Keratinocyte (primary cell): Measurements from ENCODE around the gene FBXO47. TPM values are rescaled to one million over a fixed set of nuclear protein-coding genes. Genes with fewer than 3 reads are reported as not detected.

Experiments used
- DNase-seq: peaks from one replicate; pipeline ENCODE4 v3.0.0-alpha.2; 2011; ENCODE audit warnings: low read depth, missing footprints, low spot score
- FAIRE-seq: peaks from 2 replicates; lab custom pipeline; 2011; peaks lifted over from hg19 to GRCh38; lab: Jason Lieb, UNC
- H2AFZ ChIP-seq: 2 replicates; pipeline ENCODE4 v1.6.0; 2012; ENCODE audit warnings: low read length, control low read depth, inconsistent platforms; ENCODE audit not compliant: control insufficient read depth
- H3K27ac ChIP-seq: 2 replicates; pipeline ENCODE4 v1.5.1; 2011; ENCODE audit warnings: low read length; ENCODE audit not compliant: control insufficient read depth, insufficient read depth
- H3K27me3 ChIP-seq: 3 replicates; pipeline ENCODE4 v1.6.0; 2011; ENCODE audit warnings: low read length; ENCODE audit not compliant: control insufficient read depth, insufficient read depth; ENCODE audit errors: extremely low read depth
- H3K36me3 ChIP-seq, 2 experiments: 2 replicates in 1 of 2; 3 replicates in 1 of 2; pipeline ENCODE4 v1.5.1; 2011; ENCODE audit warnings: low read length in 2 of 2, mild to moderate bottlenecking in 1 of 2; ENCODE audit not compliant: control insufficient read depth in 2 of 2, insufficient read depth in 2 of 2; ENCODE audit errors: extremely low read depth in 1 of 2
- H3K4me1 ChIP-seq: 3 replicates; pipeline ENCODE4 v1.5.1; 2011; ENCODE audit warnings: low read length; ENCODE audit not compliant: control insufficient read depth, insufficient read depth; ENCODE audit errors: extremely low read depth
- H3K4me2 ChIP-seq: 3 replicates; pipeline ENCODE4 v1.6.0; 2011; ENCODE audit warnings: low read depth, low read length; ENCODE audit not compliant: control insufficient read depth, insufficient read depth; ENCODE audit errors: extremely low read depth
- H3K4me3 ChIP-seq, 3 experiments: fragments of 200-600 bp in 1 of 3; sonication (generic) in 1 of 3; 2 replicates in 2 of 3; 3 replicates in 1 of 3; pipeline ENCODE4 v1.5.1; 2011 to 2016; ENCODE audit warnings: low read length in 3 of 3, mild to moderate bottlenecking in 3 of 3, control low read depth in 2 of 3, inconsistent platforms in 1 of 3, low read depth in 1 of 3, mixed read lengths in 1 of 3, mixed run types in 1 of 3, moderate library complexity in 1 of 3; ENCODE audit not compliant: control insufficient read depth in 2 of 3, insufficient read depth in 2 of 3; ENCODE audit errors: extremely low read depth in 1 of 3
- H3K79me2 ChIP-seq: 2 replicates; pipeline ENCODE4 v1.6.0; 2012; ENCODE audit warnings: low read length; ENCODE audit not compliant: control insufficient read depth, insufficient read depth
- H3K9ac ChIP-seq: 3 replicates; pipeline ENCODE4 v1.6.0; 2011; ENCODE audit warnings: low read length; ENCODE audit not compliant: control insufficient read depth, insufficient read depth; ENCODE audit errors: extremely low read depth
- H3K9me1 ChIP-seq: 3 replicates; pipeline ENCODE4 v1.6.0; 2011; ENCODE audit warnings: low read length; ENCODE audit not compliant: control insufficient read depth, insufficient read depth; ENCODE audit errors: extremely low read depth
- H3K9me3 ChIP-seq: 2 replicates; pipeline ENCODE4 v1.5.1; 2012; ENCODE audit warnings: low read depth, low read length; ENCODE audit not compliant: control insufficient read depth
- H4K20me1 ChIP-seq: 3 replicates; pipeline ENCODE4 v1.6.0; 2011; ENCODE audit warnings: low read length; ENCODE audit not compliant: control insufficient read depth, insufficient read depth; ENCODE audit errors: extremely low read depth
- EZH2 ChIP-seq: IDR thresholded peaks from one replicate; pipeline ENCODE4 v1.6.1; 2012; ENCODE audit warnings: inconsistent platforms, mild to moderate bottlenecking, low read length, moderate library complexity
- dilution Hi-C: fragments of 300-500 bp; cut with MboI; formaldehyde crosslinking; loops from one replicate; pipeline ENCODE4 v1.7.0; 2020; ENCODE audit warnings: low sequenced_read_pairs; ENCODE audit not compliant: extremely low pct_ligation_motif_present
- polyA plus RNA-seq, 5 experiments: library from polyadenylated mRNA; depleted of rRNA in 3 of 5; stranded (reverse) in 3 of 5; stranded (forward) in 1 of 5; unstranded in 1 of 5; fragments of >200 nt; gene quantifications; 1 replicate in 1 of 5; 2 replicates in 3 of 5; 3 replicates in 1 of 5; pipeline versions ENCODE4 v1.2.1 to v1.2.3, GENCODE V29; 2011 to 2012; ENCODE audit warnings: missing spikeins in 2 of 5, low read depth in 1 of 5, low replicate concordance in 1 of 5
- TF ChIP-seq, protein P1 (sequence below), 3 experiments: IDR thresholded peaks in 1 of 3; conservative IDR thresholded peaks in 1 of 3; optimal IDR thresholded peaks in 1 of 3; 2 replicates in 2 of 3; 3 replicates in 1 of 3; pipeline versions ENCODE3 to v1.5.1; 2011; ENCODE audit warnings: low read length in 3 of 3, mild to moderate bottlenecking in 3 of 3, moderate library complexity in 2 of 3, control low read depth in 1 of 3, inconsistent platforms in 1 of 3; ENCODE audit not compliant: insufficient read depth in 2 of 3; ENCODE audit errors: extremely low read depth in 1 of 3

Gene FBXO47
- polyA plus RNA-seq, 1 donor (not counting 4 experiments of a cell fraction or from before 2014, with no cell fraction given) = not detected

DNA sequence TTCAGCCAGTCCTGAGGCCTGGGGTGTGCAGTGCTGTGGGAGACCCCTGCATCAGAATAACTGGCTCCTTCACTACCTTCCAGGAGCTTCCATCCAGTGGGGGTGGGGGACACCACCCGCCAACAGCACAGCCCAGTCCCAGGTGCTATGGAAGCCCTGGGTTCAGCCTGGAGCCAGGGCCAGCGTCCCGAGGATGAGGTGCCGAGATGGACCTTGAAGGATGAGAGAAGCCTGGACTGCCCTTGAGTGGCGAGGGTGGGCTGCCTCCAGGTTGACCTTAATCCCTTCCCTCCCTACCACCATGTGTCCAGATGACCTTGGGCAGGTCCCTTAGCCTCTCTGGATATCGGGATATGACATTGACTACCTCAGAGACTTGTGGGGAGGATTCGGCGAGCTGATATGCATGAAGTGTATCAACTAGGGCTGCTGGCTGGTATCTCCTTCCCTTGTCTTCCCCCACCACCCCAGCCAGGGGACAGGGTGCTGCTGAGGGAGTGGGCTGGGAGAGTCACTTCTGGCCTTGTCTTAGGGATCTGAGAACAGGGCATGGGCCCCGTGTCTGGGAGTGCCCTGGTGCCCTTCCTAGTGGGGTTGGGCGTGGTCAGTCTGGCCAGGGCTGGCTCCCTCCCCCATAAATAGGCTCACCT, 56.0 kb downstream of the FBXO47 start:
- H2AFZ ChIP-seq = no peak overlapping the region
- H4K20me1 ChIP-seq = peaks cover 4% of the 10 kb centered on the region
- H3K4me2 ChIP-seq = no peak overlapping the region
- H3K4me3 ChIP-seq = no peak overlapping the region
- dilution Hi-C loops = no loop called here
- peaks cover 38% of the 10 kb centered on the region for H3K79me2 ChIP-seq
- H3K9me1 ChIP-seq = no peaks in the 10 kb centered on the region
- DNase-seq (no peak), FAIRE-seq (no peak)
- H3K4me1 ChIP-seq = peaks cover 27% of the 10 kb centered on the region
- no peaks in the 10 kb centered on the region for H3K27me3 ChIP-seq
- H3K9me3 ChIP-seq = no peaks in the 10 kb centered on the region
- no peak overlapping the region for H3K9ac ChIP-seq
- no peak overlapping the region for H3K27ac ChIP-seq
- TF ChIP-seq, protein P1, sequence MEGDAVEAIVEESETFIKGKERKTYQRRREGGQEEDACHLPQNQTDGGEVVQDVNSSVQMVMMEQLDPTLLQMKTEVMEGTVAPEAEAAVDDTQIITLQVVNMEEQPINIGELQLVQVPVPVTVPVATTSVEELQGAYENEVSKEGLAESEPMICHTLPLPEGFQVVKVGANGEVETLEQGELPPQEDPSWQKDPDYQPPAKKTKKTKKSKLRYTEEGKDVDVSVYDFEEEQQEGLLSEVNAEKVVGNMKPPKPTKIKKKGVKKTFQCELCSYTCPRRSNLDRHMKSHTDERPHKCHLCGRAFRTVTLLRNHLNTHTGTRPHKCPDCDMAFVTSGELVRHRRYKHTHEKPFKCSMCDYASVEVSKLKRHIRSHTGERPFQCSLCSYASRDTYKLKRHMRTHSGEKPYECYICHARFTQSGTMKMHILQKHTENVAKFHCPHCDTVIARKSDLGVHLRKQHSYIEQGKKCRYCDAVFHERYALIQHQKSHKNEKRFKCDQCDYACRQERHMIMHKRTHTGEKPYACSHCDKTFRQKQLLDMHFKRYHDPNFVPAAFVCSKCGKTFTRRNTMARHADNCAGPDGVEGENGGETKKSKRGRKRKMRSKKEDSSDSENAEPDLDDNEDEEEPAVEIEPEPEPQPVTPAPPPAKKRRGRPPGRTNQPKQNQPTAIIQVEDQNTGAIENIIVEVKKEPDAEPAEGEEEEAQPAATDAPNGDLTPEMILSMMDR (optimal IDR thresholded peaks at IDR 0.05 in 1 of 3, IDR thresholded peaks at IDR 0.05 in 1 of 3, conservative IDR thresholded peaks at IDR 0.05 in 1 of 3; ENCODE audit: extremely low read depth in 1 of 3, insufficient read depth in 2 of 3, low read length in 3 of 3) = no peak
- TF ChIP-seq EZH2 = no peak
- peaks cover 37 to 41% of the 10 kb centered on the region in 2 experiments for H3K36me3 ChIP-seq

DNA sequence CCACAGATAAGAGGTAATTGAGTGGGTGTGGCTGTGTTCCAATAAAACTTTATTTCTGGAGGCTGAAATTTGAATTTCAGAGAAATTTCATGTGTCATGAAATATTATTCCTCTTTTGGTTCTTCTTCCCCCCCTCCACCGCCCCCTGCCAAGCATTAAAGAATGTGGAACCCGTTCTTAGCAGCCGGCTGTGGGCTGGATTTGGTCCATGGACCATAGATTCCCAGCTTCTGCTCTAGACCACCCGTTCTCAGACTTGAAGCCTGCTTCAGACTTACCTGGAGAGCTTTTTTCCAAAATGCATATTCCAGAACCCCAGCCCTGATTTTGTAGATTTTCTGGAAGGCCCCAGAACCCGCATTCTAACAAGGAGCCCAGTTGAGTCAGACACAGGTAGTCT, 56.9 kb downstream of the FBXO47 start:
- Histone ChIP-seq H3K9me3 (no peaks in the 10 kb centered on the region), H4K20me1 (peaks cover 4% of the 10 kb centered on the region), H3K4me3 (no peak overlapping the region), H3K27ac (no peak overlapping the region), H3K36me3 (peaks cover 31 to 34% of the 10 kb centered on the region in 2 experiments), H3K4me2 (no peak overlapping the region), H2AFZ (no peak overlapping the region), H3K9me1 (no peaks in the 10 kb centered on the region), H3K4me1 (peaks cover 27% of the 10 kb centered on the region), H3K79me2 (peaks cover 45% of the 10 kb centered on the region), H3K9ac (no peak overlapping the region), H3K27me3 (no peaks in the 10 kb centered on the region)
- FAIRE-seq = no peak
- TF ChIP-seq EZH2 = no peak
- TF ChIP-seq, protein P1 (optimal IDR thresholded peaks at IDR 0.05 in 1 of 3, IDR thresholded peaks at IDR 0.05 in 1 of 3, conservative IDR thresholded peaks at IDR 0.05 in 1 of 3; ENCODE audit: extremely low read depth in 1 of 3, insufficient read depth in 2 of 3, low read length in 3 of 3) = no peak
- dilution Hi-C loops = no loop called here
- DNase-seq = no peak
